Vagina (tissue), 2 donors: ENCODE measurements around the gene EFEMP2. TPM values are rescaled to one million over a fixed set of nuclear protein-coding genes. Genes with fewer than 3 reads are reported as not detected.
"Not testable (repeated sequence)": the region's sequence is repeated elsewhere in the genome, so short reads cannot be mapped to it uniquely, and the experiment has no call there.

Experiments
- DNase-seq, 2 donors: peaks; one replicate each; pipeline ENCODE4 v3.0.0-alpha.2; 2017; ENCODE audit errors: extremely low spot score in 2 of 2
- H3K27ac ChIP-seq: fragments of 200-600 bp; sonication (generic); one replicate; pipeline ENCODE4 v1.5.1; 2019
- H3K27me3 ChIP-seq: fragments of 200-600 bp; sonication (generic); one replicate; pipeline ENCODE4 v1.5.1; 2019
- H3K36me3 ChIP-seq, 2 donors: fragments of 200-600 bp; sonication (generic); one replicate each; pipeline ENCODE4 v1.5.1; 2017 to 2019
- H3K4me1 ChIP-seq: fragments of 200-600 bp; sonication (generic); one replicate; pipeline ENCODE4 v1.5.1; 2019
- H3K4me3 ChIP-seq, 2 donors: fragments of 200-600 bp; sonication (generic); 1 replicate in 1 of 2; 2 replicates in 1 of 2; pipeline ENCODE4 v1.5.1; 2016 to 2019
- H3K9me3 ChIP-seq: fragments of 200-600 bp; sonication (generic); one replicate; pipeline ENCODE4 v1.5.1; 2019
- POLR2A ChIP-seq, 2 donors: fragments of 450-650 bp; IDR thresholded peaks; one replicate each; pipeline ENCODE4 v1.6.1; 2017; ENCODE audit warnings: antibody characterized with exemption in 2 of 2, mild to moderate bottlenecking in 2 of 2, moderate library complexity in 2 of 2
- POLR2AphosphoS5 ChIP-seq, 2 donors: sonication (generic); formaldehyde crosslinking; IDR thresholded peaks; one replicate each; pipeline ENCODE4 v1.9.0; 2017; ENCODE audit warnings: antibody characterized with exemption in 2 of 2, mild to moderate bottlenecking in 2 of 2, low read depth in 1 of 2; ENCODE audit not compliant: insufficient read depth in 1 of 2
- intact Hi-C: fragments of 100-400 bp; cut with DNase I; formaldehyde crosslinking; loops from one replicate; pipeline ENCODE4 v1.15.1; 2023
- total RNA-seq: library from RNA; depleted of rRNA; stranded (reverse); fragments of >200 nt; gene quantifications from one replicate; pipeline ENCODE4 v1.2.3, GENCODE V29; 2016
- TF ChIP-seq, protein P1 (sequence below), 3 experiments: fragments of 450-650 bp in 2 of 3; fragments of 200-600 bp in 1 of 3; sonication (generic) in 1 of 3; IDR thresholded peaks; one replicate each; pipeline ENCODE4 v1.5.1; 2017 to 2019; ENCODE audit warnings: antibody characterized with exemption in 3 of 3, mild to moderate bottlenecking in 2 of 3, moderate library complexity in 2 of 3

The EFEMP2 gene
- total RNA-seq, 1 donor from 2014 or later, result 57.9 TPM

- no peaks in the 10 kb centered on the region for H3K9me3 ChIP-seq
- H3K27ac ChIP-seq, result no peak overlapping the region
- DNase-seq, result no peak
- H3K36me3 ChIP-seq, result no peaks in the 10 kb centered on the region
- no peaks in the 10 kb centered on the region for H3K27me3 ChIP-seq
- intact Hi-C loops, result no loop called here
- H3K4me1 ChIP-seq, result peaks cover 47% of the 10 kb centered on the region
- TF ChIP-seq, protein P1, sequence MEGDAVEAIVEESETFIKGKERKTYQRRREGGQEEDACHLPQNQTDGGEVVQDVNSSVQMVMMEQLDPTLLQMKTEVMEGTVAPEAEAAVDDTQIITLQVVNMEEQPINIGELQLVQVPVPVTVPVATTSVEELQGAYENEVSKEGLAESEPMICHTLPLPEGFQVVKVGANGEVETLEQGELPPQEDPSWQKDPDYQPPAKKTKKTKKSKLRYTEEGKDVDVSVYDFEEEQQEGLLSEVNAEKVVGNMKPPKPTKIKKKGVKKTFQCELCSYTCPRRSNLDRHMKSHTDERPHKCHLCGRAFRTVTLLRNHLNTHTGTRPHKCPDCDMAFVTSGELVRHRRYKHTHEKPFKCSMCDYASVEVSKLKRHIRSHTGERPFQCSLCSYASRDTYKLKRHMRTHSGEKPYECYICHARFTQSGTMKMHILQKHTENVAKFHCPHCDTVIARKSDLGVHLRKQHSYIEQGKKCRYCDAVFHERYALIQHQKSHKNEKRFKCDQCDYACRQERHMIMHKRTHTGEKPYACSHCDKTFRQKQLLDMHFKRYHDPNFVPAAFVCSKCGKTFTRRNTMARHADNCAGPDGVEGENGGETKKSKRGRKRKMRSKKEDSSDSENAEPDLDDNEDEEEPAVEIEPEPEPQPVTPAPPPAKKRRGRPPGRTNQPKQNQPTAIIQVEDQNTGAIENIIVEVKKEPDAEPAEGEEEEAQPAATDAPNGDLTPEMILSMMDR (IDR thresholded peaks at IDR 0.05), result no peak
- TF ChIP-seq POLR2AphosphoS5 (IDR thresholded peaks at IDR 0.05; ENCODE audit: insufficient read depth in 1 of 2, low read depth in 1 of 2) (no peak), POLR2A (IDR thresholded peaks at IDR 0.05) (no peak)
- no peak overlapping the region for H3K4me3 ChIP-seq
These were observed 23.7 kb upstream of the EFEMP2 start for GRCh38 chr11:65896034-65896999.

- Histone ChIP-seq H3K4me3 (no peak overlapping the region), H3K4me1 (peaks cover 52% of the 10 kb centered on the region), H3K9me3 (no peaks in the 10 kb centered on the region), H3K27me3 (no peaks in the 10 kb centered on the region), H3K27ac (no peak overlapping the region), H3K36me3 (no peaks in the 10 kb centered on the region)
- TF ChIP-seq POLR2AphosphoS5 (IDR thresholded peaks at IDR 0.05; ENCODE audit: insufficient read depth in 1 of 2, low read depth in 1 of 2) (no peak), POLR2A (IDR thresholded peaks at IDR 0.05) (no peak)
- TF ChIP-seq, protein P1 (IDR thresholded peaks at IDR 0.05), result no peak
- intact Hi-C loops, result no loop called here
- DNase-seq, result no peak
These were observed 22.9 kb upstream of the EFEMP2 start for GRCh38 chr11:65895482-65895981.

DNA sequence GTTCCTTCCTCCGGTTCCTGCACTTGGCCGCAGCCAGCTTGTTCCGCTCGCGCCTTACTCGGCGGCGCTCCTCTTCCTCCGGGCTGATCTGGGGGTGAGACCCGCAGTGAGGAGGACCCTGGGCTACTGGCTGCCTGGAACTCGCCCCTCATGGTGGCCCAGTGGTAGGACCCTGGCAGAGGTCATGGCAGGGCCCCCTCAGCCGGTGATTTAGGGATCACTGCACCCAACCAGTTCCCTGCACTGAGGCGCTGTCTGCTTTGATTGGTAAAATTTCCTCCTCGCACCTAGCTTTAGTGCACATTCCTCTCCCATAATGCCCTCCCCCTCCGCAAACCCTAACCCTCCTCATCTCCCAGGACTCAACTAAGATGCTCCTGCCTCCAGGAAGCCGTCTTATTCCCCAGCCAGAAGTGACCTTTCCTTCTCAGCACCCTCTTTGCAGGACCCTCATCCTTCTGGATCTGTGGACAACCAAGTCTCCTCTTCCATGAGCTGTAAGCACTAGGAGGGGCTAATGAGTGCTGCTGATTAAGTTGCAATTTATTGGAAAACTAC lies 21.5 kb upstream of the EFEMP2 start:
- Histone ChIP-seq H3K9me3 (no peaks in the 10 kb centered on the region), H3K4me3 (peak overlapping the region in 1 of 2 donors; percentile 11), H3K4me1 (peaks cover 52% of the 10 kb centered on the region), H3K27ac (peak overlapping the region; percentile 97), H3K27me3 (no peaks in the 10 kb centered on the region), H3K36me3 (no peaks in the 10 kb centered on the region)
- TF ChIP-seq, protein P1 (IDR thresholded peaks at IDR 0.05), result no peak
- TF ChIP-seq POLR2A (IDR thresholded peaks at IDR 0.05), result no peak
- no peak for TF ChIP-seq POLR2AphosphoS5 (IDR thresholded peaks at IDR 0.05; ENCODE audit: insufficient read depth in 1 of 2, low read depth in 1 of 2)
- intact Hi-C loops, result no loop called here
- no peak for DNase-seq

GRCh38 chr11:65892661-65893317 lies 20.2 kb upstream of the EFEMP2 start:
- Histone ChIP-seq H3K27ac (peak overlapping the region; percentile 97), H3K4me3 (peak overlapping the region; percentile 11 to 16), H3K4me1 (peaks cover 54% of the 10 kb centered on the region), H3K36me3 (no peaks in the 10 kb centered on the region), H3K9me3 (no peaks in the 10 kb centered on the region), H3K27me3 (no peaks in the 10 kb centered on the region)
- TF ChIP-seq POLR2AphosphoS5 (IDR thresholded peaks at IDR 0.05; ENCODE audit: insufficient read depth in 1 of 2, low read depth in 1 of 2) (no peak), POLR2A (IDR thresholded peaks at IDR 0.05) (no peak)
- TF ChIP-seq, protein P1 (IDR thresholded peaks at IDR 0.05), result no peak
- no peak for DNase-seq
- intact Hi-C loops, result no loop called here

- intact Hi-C loops, H3K9me3 ChIP-seq, H3K36me3 ChIP-seq, H3K27me3 ChIP-seq, DNase-seq: not testable (repeated sequence)
- peak overlapping the region; percentile 69 to 73 for H3K4me3 ChIP-seq
- peak overlapping the region; percentile 97 for H3K27ac ChIP-seq
- H3K4me1 ChIP-seq, result peaks cover 60% of the 10 kb centered on the region
These were observed 19.5 kb upstream of the EFEMP2 start for GRCh38 chr11:65892137-65892540.
